ENCODE results near the gene MRPL39. TPM values are rescaled to one million over a fixed set of nuclear protein-coding genes. Genes with fewer than 3 reads are reported as not detected.

MRPL39 gene
- total and polyA plus RNA-seq, 9 of the 15 experiments (the other 6 are each of a cell fraction or from before 2014, with no cell fraction given) = 65.4 to 247 (median 105) TPM

- TF ChIP-seq, protein P1, sequence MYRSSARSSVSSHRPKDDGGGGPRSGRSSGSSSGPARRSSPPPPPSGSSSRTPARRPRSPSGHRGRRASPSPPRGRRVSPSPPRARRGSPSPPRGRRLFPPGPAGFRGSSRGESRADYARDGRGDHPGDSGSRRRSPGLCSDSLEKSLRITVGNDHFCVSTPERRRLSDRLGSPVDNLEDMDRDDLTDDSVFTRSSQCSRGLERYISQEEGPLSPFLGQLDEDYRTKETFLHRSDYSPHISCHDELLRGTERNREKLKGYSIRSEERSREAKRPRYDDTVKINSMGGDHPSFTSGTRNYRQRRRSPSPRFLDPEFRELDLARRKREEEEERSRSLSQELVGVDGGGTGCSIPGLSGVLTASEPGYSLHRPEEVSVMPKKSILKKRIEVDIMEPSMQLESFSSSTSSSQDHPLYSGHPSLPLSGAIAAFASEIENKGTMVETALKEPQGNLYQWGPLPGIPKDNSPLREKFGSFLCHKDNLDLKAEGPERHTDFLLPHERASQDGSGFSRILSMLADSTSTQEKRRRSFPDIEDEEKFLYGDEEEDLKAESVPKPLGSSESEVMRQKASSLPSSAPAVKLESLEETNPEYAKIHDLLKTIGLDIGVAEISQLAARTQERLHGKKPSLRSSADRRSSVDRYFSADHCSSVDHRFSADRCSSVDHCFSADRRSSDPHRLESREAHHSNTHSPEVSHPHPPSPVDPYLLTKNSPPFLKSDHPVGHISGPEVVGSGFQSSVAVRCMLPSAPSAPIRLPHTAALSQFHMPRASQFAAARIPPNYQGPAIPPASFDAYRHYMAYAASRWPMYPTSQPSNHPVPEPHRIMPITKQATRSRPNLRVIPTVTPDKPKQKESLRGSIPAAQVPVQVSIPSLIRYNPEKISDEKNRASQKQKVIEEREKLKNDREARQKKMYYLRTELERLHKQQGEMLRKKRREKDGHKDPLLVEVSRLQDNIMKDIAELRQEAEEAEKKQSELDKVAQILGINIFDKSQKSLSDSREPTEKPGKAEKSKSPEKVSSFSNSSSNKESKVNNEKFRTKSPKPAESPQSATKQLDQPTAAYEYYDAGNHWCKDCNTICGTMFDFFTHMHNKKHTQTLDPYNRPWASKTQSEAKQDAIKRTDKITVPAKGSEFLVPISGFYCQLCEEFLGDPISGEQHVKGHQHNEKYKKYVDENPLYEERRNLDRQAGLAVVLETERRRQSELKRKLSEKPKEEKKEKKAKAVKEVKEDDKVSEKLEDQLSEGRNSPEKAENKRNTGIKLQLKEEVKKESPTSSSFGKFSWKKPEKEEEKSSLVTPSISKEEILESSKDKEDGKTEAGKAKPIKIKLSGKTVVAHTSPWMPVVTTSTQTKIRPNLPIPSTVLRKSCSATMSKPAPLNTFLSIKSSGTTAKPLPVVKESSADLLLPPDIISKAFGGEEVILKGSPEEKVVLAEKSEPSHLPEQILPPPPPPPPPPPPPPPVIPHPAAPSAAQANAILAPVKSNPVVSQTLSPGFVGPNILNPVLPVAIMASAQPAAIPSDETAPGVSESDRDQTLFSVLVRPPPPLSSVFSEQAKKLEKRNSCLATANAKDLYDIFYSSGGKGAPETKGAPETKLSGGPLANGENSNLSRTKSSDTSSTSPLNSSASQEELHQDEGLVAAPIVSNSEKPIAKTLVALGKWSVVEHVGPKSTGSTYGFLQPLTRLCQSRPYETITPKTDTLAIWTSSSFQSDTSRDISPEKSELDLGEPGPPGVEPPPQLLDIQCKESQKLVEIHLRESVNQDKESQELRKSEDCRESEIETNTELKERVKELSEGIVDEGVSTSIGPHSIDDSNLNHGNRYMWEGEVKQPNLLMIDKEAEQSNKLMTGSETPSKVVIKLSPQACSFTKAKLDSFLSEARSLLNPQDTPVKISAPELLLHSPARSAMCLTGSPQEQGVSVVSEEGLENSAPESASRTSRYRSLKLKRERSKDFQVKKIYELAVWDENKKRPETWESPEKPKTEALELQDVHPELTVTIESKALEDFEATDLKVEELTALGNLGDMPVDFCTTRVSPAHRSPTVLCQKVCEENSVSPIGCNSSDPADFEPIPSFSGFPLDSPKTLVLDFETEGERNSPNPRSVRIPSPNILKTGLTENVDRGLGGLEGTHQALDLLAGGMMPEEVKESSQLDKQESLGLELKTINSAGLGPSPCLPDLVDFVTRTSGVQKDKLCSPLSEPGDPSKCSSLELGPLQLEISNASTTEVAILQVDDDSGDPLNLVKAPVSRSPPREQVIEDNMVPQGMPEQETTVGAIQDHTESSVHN (IDR thresholded peaks at IDR 0.05; ENCODE audit: borderline replicate concordance in 1 of 2, low read depth in 1 of 2) = no peak
- no peak for TF ChIP-seq SIN3B (IDR thresholded peaks at IDR 0.05; ENCODE audit: low read depth)
- no peak for TF ChIP-seq PURB (CRISPR knock-in tag; IDR thresholded peaks at IDR 0.05; ENCODE audit: low read depth)
- no peak for TF ChIP-seq E2F8 (IDR thresholded peaks at IDR 0.05; ENCODE audit: low read depth, partially characterized antibody)
- no peak for TF ChIP-seq BRD4 (IDR thresholded peaks at IDR 0.05)
- no peak for TF ChIP-seq PHB2 (IDR thresholded peaks at IDR 0.05; ENCODE audit: low read depth)
These were observed 26.4 kb downstream of the MRPL39 start (continued) for GRCh38 chr21:25580912-25581260.
